Endodermal cell (in vitro differentiated cells): ENCODE measurements around the gene HTD2. TPM values are rescaled to one million over a fixed set of nuclear protein-coding genes. Genes with fewer than 3 reads are reported as not detected.

Source experiments
- DNase-seq: peaks from one replicate; pipeline ENCODE4 v3.0.0-alpha.2; 2017
- H3K27ac ChIP-seq: 2 replicates; pipeline ENCODE4 v1.5.1; 2013; ENCODE audit warnings: mild to moderate bottlenecking, low read depth, low read length, moderate library complexity
- H3K27me3 ChIP-seq: 2 replicates; pipeline ENCODE4 v1.6.1; 2013; ENCODE audit warnings: mild to moderate bottlenecking, low read length, moderate library complexity; ENCODE audit not compliant: insufficient read depth, control insufficient read depth, poor library complexity, severe bottlenecking
- H3K36me3 ChIP-seq: 2 replicates; pipeline ENCODE4 v1.7.0; 2013; ENCODE audit warnings: mild to moderate bottlenecking, low read length, moderate library complexity; ENCODE audit not compliant: control insufficient read depth, insufficient read depth
- H3K4me1 ChIP-seq: one replicate; pipeline ENCODE4 v1.7.0; 2013; ENCODE audit warnings: low read length; ENCODE audit not compliant: control insufficient read depth, insufficient read depth
- H3K4me3 ChIP-seq: 2 replicates; pipeline ENCODE4 v1.5.1; 2013; ENCODE audit warnings: mild to moderate bottlenecking, low read length, moderate library complexity
- H3K9ac ChIP-seq: 2 replicates; pipeline ENCODE4 v1.6.1; 2013; ENCODE audit warnings: mild to moderate bottlenecking, low read length, moderate library complexity; ENCODE audit not compliant: poor library complexity, severe bottlenecking; ENCODE audit errors: extremely low read depth
- H3K9me3 ChIP-seq: 2 replicates; pipeline ENCODE4 v1.6.1; 2013; ENCODE audit warnings: mild to moderate bottlenecking, low read length, moderate library complexity; ENCODE audit not compliant: control insufficient read depth
- H3K27ac Mint-ChIP-seq: 2 replicates; pipeline ENCODE4 v1.8.0; 2020; ENCODE audit warnings: mixed read lengths
- H3K27me3 Mint-ChIP-seq: 2 replicates; pipeline ENCODE4 v1.8.0; 2021; ENCODE audit warnings: mild to moderate bottlenecking, mixed read lengths; ENCODE audit not compliant: insufficient read depth
- H3K36me3 Mint-ChIP-seq: 2 replicates; pipeline ENCODE4 v1.8.0; 2020; ENCODE audit warnings: low read depth, mixed read lengths
- H3K4me1 Mint-ChIP-seq: 2 replicates; pipeline ENCODE4 v1.8.0; 2020; ENCODE audit warnings: mixed read lengths
- H3K4me3 Mint-ChIP-seq: 2 replicates; pipeline ENCODE4 v1.8.0; 2020; ENCODE audit warnings: mild to moderate bottlenecking, moderate library complexity, mixed read lengths
- H3K9me3 Mint-ChIP-seq: 2 replicates; pipeline ENCODE4 v1.8.0; 2020; ENCODE audit warnings: mild to moderate bottlenecking, mixed read lengths
- WGBS, 2 experiments: methylation state at CpG; one replicate each; pipeline versions ENCODE4 v1.1.5 to v1.1.7; 2013; ENCODE audit warnings: missing lambda C conversion rate in 2 of 2, mixed read lengths in 1 of 2; ENCODE audit not compliant: insufficient coverage in 1 of 2, insufficient read length in 1 of 2; 5-methylcytosine and 5-hydroxymethylcytosine counted together
- total RNA-seq, 2 donors: library from RNA; stranded (reverse); fragmentation: NEBNext Ultra II Directional in 1 of 2; extraction: Animal tissue kit (Norgen Biotek cat#: 25700) in 1 of 2; gene quantifications; 2 replicates in 1 of 2; 3 replicates in 1 of 2; pipeline ENCODE4 v1.2.1, GENCODE V29; 2021
- TF ChIP-seq, protein P1 (sequence below): fragments of 200-600 bp; sonication (generic); conservative IDR thresholded peaks from 2 replicates; pipeline ENCODE4 v1.5.0; 2021; ENCODE audit warnings: antibody characterized with exemption, mild to moderate bottlenecking

HTD2 gene
- total RNA-seq, 2 donors from 2014 or later, result 10.5 to 13.7 TPM

DNA sequence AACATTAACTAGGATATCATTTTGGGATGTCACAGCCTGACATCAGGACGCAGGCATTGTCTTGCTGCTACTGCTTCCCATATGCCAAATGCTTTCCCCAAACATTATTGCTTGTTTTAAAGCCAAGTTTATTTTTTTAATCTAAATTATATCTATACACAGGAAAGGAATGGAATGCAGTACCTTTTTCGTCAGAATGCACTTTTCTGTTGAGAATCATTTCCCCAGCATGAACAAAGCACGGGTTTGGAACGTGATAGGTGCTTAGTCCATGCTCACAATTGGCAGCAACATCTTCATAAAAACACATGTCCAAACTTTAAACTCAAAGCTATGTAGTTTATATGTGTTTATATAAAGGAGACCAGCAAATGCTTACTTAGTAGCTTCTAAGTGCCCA, 52.5 kb downstream of the HTD2 start:
- peaks cover 4% of the 10 kb centered on the region for H3K4me1 ChIP-seq
- Mint-ChIP-seq H3K27ac (no peak overlapping the region), H3K9me3 (no peaks in the 10 kb centered on the region), H3K4me3 (no peak overlapping the region), H3K27me3 (peaks cover 1% of the 10 kb centered on the region), H3K4me1 (peaks cover 13% of the 10 kb centered on the region), H3K36me3 (no peaks in the 10 kb centered on the region)
- no peak for DNase-seq
- H3K4me3 ChIP-seq, result no peak overlapping the region
- no peaks in the 10 kb centered on the region for H3K9me3 ChIP-seq
- WGBS, 2 experiments, result 93 to 95% methylated on average over 3 to 4 of the region's 4 CpGs
- H3K27me3 ChIP-seq, result no peaks in the 10 kb centered on the region
- H3K27ac ChIP-seq, result no peak overlapping the region
- no peak overlapping the region for H3K9ac ChIP-seq
- H3K36me3 ChIP-seq, result no peaks in the 10 kb centered on the region
- TF ChIP-seq, protein P1, sequence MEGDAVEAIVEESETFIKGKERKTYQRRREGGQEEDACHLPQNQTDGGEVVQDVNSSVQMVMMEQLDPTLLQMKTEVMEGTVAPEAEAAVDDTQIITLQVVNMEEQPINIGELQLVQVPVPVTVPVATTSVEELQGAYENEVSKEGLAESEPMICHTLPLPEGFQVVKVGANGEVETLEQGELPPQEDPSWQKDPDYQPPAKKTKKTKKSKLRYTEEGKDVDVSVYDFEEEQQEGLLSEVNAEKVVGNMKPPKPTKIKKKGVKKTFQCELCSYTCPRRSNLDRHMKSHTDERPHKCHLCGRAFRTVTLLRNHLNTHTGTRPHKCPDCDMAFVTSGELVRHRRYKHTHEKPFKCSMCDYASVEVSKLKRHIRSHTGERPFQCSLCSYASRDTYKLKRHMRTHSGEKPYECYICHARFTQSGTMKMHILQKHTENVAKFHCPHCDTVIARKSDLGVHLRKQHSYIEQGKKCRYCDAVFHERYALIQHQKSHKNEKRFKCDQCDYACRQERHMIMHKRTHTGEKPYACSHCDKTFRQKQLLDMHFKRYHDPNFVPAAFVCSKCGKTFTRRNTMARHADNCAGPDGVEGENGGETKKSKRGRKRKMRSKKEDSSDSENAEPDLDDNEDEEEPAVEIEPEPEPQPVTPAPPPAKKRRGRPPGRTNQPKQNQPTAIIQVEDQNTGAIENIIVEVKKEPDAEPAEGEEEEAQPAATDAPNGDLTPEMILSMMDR, result no peak

DNA sequence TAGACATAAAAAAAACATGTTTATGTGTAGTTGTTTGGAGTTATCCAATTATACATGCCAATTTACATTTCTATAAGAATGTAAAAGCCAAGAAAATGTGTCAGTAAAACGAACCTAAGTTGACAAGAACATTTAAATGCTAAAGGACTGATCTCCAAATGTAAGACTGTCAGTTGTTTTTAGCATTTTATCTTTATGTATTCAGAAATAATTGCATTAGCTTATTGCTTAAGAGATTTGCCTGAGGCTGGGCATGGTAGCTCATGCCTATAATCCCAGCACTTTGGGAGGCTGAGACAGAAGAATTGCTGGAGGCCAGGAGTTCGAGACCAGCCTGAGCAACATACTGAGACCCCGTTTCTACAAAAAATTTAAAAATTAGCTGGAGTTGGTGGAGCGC, 53.3 kb downstream of the HTD2 start:
- Histone ChIP-seq H3K27ac (no peak overlapping the region), H3K36me3 (no peaks in the 10 kb centered on the region), H3K27me3 (no peaks in the 10 kb centered on the region), H3K4me1 (peaks cover 4% of the 10 kb centered on the region), H3K4me3 (no peak overlapping the region), H3K9ac (no peak overlapping the region), H3K9me3 (no peaks in the 10 kb centered on the region)
- Mint-ChIP-seq H3K4me1 (peaks cover 12% of the 10 kb centered on the region), H3K9me3 (no peaks in the 10 kb centered on the region), H3K4me3 (no peak overlapping the region), H3K27me3 (no peaks in the 10 kb centered on the region), H3K36me3 (no peaks in the 10 kb centered on the region), H3K27ac (no peak overlapping the region)
- TF ChIP-seq, protein P1, result no peak
- whole genome bisulfite sequencing, 2 experiments, result 96 to 100% methylated on average over 3 to 4 of the region's 4 CpGs
- DNase-seq, result peak; percentile 5

DNA sequence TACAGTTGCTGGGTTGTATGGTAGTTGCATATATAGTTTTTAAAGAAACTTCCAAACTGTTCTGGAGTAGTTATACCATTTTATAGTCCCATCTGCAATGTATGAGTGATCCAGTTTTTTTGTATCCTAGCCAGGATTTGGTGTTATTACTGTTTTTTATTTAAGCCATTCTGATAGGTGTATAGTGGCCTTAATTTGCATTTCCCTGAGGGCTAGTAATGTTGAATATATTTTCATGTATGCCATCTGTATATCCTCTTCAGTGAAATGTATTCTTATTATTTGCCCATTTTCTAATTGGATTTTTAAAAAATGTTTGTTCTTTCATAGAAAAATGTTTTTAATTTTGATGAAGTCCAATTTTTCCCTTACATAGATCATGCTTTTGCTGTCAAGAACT, 55.5 kb downstream of the HTD2 start:
- TF ChIP-seq, protein P1, result no peak
- no peak for DNase-seq
- H3K27me3 Mint-ChIP-seq, result no peaks in the 10 kb centered on the region
- H3K4me3 ChIP-seq, result no peak overlapping the region
- peaks cover 4% of the 10 kb centered on the region for H3K9me3 Mint-ChIP-seq
- H3K27ac ChIP-seq, result no peak overlapping the region
- no peak overlapping the region for H3K9ac ChIP-seq
- no peak overlapping the region for H3K27ac Mint-ChIP-seq
- no peaks in the 10 kb centered on the region for H3K36me3 ChIP-seq
- H3K4me1 ChIP-seq, result no peaks in the 10 kb centered on the region
- no peak overlapping the region for H3K4me3 Mint-ChIP-seq
- no peaks in the 10 kb centered on the region for H3K9me3 ChIP-seq
- no peaks in the 10 kb centered on the region for H3K36me3 Mint-ChIP-seq
- no peaks in the 10 kb centered on the region for H3K27me3 ChIP-seq
- H3K4me1 Mint-ChIP-seq, result peaks cover 9% of the 10 kb centered on the region
